GM12892 (cell line): ENCODE data around the gene RPUSD1.

ENCODE experiments used
- DNase-seq: peaks from one replicate; pipeline ENCODE4 v3.0.0; 2011; ENCODE audit not compliant: insufficient read length
- FAIRE-seq: peaks from 2 replicates; lab custom pipeline; 2011; peaks lifted over from hg19 to GRCh38; lab: Jason Lieb, UNC
- POLR2A ChIP-seq: IDR thresholded peaks from 2 replicates; pipeline ENCODE4 v1.6.1; 2011; ENCODE audit warnings: low read depth, low read length, control low read depth
- POLR2AphosphoS5 ChIP-seq: IDR thresholded peaks from 2 replicates; pipeline ENCODE4 v1.6.1; 2011; ENCODE audit warnings: low read depth, low read length, control low read depth
- TAF1 ChIP-seq: IDR thresholded peaks from 2 replicates; pipeline ENCODE4 v1.6.1; 2011; ENCODE audit warnings: low read depth, mild to moderate bottlenecking, control low read depth, low read length, borderline replicate concordance

Gene RPUSD1

DNA sequence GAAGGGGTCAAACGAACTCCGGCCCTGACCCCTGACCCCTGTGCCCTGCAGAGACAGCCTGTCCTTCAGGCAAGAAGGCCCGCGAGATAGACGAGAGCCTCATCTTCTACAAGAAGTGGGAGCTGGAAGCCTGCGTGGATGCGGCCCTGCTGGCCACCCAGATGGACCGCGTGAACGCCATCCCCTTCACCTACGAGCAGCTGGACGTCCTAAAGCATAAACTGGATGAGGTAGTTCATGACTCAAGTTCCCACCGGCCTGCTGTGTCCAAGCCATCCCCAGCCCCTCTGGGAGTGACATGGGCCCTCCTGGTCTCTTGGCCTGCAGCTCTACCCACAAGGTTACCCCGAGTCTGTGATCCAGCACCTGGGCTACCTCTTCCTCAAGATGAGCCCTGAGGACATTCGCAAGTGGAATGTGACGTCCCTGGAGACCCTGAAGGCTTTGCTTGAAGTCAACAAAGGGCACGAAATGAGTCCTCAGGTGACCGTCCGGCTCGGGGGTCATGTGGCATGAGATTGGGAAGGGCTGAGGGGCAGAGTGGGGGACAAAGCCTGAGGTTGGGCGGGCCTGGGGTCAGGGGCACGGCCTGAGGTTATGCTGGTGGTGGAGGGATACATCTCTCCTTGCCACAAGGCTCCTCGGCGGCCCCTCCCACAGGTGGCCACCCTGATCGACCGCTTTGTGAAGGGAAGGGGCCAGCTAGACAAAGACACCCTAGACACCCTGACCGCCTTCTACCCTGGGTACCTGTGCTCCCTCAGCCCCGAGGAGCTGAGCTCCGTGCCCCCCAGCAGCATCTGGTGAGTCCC lies 22.0 kb downstream of the RPUSD1 start:
- TF ChIP-seq POLR2AphosphoS5 (no peak), TAF1 (no peak), POLR2A (no peak)
- FAIRE-seq, result no peak

GRCh38 chr16:765488-765865 lies 22.7 kb downstream of the RPUSD1 start:
- DNase-seq (no peak), FAIRE-seq (no peak)
- TF ChIP-seq TAF1, result no peak
- TF ChIP-seq POLR2AphosphoS5, result no peak
- no peak for TF ChIP-seq POLR2A

More for the DNA sequence above, 22.0 kb downstream of the RPUSD1 start:
- DNase-seq, result no peak

DNA sequence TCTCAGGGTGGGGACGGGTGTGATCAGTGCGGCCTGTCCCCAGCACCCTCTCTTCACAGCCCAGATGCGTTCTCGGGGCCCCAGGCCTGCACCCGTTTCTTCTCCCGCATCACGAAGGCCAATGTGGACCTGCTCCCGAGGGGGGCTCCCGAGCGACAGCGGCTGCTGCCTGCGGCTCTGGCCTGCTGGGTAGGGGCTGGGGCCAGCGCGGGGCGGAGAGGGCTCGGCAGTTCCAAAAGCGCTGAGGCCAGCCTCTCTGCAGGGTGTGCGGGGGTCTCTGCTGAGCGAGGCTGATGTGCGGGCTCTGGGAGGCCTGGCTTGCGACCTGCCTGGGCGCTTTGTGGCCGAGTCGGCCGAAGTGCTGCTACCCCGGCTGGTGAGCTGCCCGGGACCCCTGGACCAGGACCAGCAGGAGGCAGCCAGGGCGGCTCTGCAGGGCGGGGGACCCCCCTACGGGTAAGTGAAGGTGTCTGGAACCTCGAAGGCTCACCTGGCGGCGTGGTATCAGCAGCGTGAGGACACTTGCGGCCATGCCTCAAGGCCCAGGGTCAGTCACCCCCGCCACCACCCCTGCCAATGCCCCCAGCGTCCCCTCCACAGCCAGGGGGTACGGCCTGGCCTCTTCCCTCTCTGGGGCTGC lies 23.2 kb downstream of the RPUSD1 start:
- no peak for DNase-seq
- TF ChIP-seq TAF1, result no peak
- TF ChIP-seq POLR2A, result no peak
- no peak for TF ChIP-seq POLR2AphosphoS5
- no peak for FAIRE-seq

GRCh38 chr16:764184-764750 lies 23.9 kb downstream of the RPUSD1 start:
- DNase-seq (no peak), FAIRE-seq (no peak)
- TF ChIP-seq POLR2A (no peak), TAF1 (no peak), POLR2AphosphoS5 (no peak)

DNA sequence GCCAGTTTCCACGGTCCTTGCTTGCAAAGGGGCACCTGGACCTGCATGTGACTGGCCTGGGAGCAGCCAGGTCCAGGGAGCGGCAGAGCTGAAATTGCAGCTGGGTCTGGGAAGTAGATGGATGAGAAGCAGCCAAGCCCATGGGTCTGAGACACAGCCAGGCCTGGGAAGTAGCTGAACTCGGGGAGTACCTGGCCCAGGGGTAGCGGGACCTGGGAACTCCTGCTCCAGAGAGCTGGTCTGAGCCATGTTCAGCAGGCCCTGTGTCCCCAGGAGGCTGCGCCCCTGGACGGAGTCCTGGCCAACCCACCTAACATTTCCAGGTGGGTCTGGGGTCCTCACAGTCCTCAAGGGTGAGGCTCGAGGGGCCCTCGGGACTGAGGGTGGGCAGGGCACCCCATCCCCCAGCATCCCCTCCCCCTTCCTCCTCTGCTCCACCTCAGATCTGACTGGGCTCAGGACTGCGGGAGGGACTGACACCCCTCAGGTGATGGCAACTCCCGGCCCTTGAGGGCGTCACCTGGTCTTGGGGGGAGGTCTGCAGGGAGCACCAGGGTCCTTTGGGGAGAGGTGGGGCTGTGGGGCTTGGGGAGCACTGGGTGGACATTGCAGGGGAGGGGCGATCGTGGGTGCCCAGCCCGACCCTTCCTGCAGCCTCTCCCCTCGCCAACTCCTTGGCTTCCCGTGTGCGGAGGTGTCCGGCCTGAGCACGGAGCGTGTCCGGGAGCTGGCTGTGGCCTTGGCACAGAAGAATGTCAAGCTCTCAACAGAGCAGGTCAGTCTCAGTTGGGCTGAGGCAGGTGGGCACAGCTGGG lies 24.6 kb downstream of the RPUSD1 start:
- DNase-seq (no peak), FAIRE-seq (no peak)
- no peak for TF ChIP-seq POLR2A
- no peak for TF ChIP-seq TAF1
- TF ChIP-seq POLR2AphosphoS5, result no peak

DNA sequence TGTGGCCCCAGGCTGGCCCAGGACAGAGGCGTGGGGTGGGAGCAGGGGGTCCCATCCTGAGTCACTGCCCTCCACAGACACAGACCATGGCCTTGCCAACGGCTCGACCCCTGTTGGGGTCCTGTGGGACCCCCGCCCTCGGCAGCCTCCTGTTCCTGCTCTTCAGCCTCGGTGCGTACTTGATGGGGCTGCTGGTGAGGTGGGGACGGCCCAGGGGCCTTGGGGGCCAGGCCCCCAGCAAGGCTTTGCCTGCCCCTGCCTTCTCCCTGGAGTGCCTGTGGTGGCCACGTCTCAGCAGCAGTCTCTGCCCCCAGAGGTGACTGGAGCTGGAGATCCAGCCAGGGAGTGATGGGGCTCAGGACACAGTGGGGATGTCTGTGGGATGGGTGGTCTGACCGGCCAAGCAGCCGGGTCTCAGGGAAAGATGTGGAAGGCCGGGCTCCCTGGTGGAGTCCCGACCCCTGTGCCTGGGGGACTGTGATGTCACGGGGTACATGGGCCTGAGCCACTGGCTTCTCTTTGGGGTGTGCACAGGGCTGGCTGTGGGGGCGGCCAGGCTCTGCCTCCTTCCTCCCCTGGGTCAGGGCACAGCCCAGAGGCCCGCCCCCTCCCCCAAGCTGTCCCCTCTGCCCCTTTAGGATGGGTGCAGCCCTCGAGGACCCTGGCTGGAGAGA lies 25.4 kb downstream of the RPUSD1 start:
- TF ChIP-seq TAF1 (no peak), POLR2A (no peak), POLR2AphosphoS5 (no peak)
- DNase-seq (no peak), FAIRE-seq (no peak)

DNA sequence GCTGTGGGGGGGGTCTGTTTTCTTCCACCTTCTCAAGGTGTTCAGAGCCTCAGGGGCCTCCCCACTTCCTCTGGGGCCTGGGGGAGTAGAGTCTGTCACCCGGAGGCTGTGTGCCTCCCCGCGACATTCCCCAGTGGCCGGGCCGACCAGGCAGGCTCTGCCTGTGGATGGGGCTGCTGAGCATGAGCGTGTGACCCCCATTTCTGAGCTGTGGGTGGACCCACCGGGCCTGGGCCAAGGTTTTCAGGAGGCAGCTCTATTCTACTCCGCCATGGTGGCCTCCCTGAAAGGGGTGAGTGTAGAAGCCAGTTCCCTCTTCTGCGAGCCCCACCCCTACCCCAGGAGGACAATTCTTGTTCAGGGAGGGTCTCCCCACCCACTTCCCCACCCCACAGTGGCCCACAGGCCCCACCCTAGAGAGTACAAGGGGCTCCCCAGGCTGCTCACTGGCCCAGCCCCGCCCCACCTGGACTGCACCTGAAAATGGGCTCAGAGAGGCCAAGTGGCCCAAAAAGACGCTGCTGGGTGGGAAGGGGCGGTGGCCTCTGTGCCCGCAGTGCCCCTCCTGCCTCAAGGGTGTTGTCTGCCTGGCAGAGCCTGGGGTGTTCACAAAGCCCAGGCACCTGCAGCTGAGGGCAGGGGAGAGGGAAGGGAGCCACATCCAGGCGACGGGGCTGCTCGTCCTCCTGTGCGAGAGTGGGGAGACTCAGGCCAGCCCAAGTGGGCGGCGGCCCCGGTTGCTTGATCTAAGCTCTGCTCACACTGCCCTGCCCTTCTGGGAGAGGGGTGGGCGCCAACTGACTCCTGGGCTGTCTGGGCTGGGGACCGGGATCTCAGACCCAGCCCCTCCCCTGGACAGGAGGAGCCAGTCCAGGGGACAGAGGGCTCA lies 26.3 kb downstream of the RPUSD1 start:
- FAIRE-seq, result no peak
- TF ChIP-seq POLR2A (no peak), POLR2AphosphoS5 (no peak), TAF1 (no peak)
- DNase-seq, result no peak

DNA sequence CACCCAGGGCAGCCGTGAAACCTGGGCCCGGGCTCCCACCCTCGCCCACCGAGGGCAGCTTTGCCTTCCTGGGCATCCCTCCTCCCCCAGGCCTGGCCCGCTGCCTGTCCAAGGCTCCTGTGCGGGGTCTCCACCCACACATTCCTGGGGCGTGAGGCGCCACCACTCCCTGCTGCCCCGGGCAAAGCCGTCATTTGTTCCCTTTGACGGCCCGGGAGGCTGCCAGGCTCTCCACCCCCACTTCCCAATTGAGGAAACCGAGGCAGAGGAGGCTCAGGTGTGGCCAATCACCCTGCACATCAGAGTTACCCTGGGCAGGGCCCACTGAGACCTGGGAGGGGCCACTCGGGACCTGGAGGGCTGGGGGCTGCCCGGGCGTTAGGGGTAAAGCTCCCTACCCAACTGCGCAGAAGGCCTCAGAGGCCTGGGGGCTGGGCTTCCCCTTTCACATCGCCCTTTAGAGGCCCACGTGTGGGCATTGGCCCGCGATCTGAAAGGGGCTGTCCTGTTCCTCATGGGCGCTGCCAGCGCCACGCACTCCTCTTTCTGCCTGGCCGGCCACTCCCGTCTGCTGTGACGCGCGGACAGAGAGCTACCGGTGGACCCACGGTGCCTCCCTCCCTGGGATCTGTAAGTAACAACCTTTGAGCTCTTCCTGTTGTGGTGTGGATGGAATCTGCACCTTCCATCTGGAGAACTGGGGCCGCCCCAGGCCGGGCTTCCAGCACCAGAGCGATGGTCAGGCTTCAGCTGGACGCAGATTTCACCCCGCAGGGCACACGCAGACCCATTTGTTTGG lies 27.4 kb downstream of the RPUSD1 start, which contains the start of gene MSLN:
Gene MSLN (plus strand): TSS at position 190 of the 799 bp plus-strand sequence. CDS start 1,947 bp downstream, outside the sequence.
- DNase-seq (no peak), FAIRE-seq (no peak)
- TF ChIP-seq TAF1 (no peak), POLR2AphosphoS5 (no peak), POLR2A (no peak)

DNA sequence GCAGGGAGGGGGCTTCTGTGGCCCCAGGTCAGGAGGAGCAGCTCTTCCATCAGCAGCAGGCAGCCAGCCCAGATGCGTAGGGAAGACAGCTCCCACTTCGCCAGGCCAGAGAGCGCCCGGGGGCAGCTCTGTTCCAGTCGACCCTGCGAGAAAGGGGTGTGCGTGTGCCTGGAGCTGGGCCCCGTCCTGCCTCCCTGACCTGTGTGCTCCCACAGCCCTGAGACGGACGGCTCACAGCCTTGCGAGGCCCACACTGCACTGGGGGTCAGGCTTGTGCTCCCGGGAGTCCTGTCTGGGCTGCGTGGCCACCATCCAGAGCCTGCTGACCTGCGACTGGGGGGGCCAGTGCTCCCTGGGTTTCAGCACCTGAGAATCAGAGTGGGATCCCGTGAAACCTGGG lies 28.1 kb downstream of the RPUSD1 start:
- no peak for FAIRE-seq
- no peak for DNase-seq
- TF ChIP-seq POLR2A (no peak), TAF1 (no peak), POLR2AphosphoS5 (no peak)
